ENCODE data around the gene SIGLEC11. TPM values are rescaled to one million over a fixed set of nuclear protein-coding genes. Genes with fewer than 3 reads are reported as not detected.

Gene SIGLEC11
- polyA plus RNA-seq, 1 donor from 2014 or later = not detected

GRCh38 chr19:50003810-50004419 lies 42.9 kb upstream of the SIGLEC11 start:
- Histone ChIP-seq H3F3A (ENCODE audit: insufficient read depth, low read length, poor library complexity, severe bottlenecking) (no peaks in the 10 kb centered on the region), H3K79me2 (replicated peaks; ENCODE audit: insufficient read depth, low read length) (no peaks in the 10 kb centered on the region), H2AFZ (ENCODE audit: low read depth, low read length) (no peak overlapping the region), H3K4me2 (ENCODE audit: low read length) (no peak overlapping the region), H3K9me2 (ENCODE audit: insufficient read depth, low read length) (no peaks in the 10 kb centered on the region), H4K20me1 (ENCODE audit: insufficient read depth) (no peaks in the 10 kb centered on the region), H3K9ac (ENCODE audit: low read length) (no peak overlapping the region), H3K9me3 (ENCODE audit: low read length) (no peaks in the 10 kb centered on the region), H3K27ac (ENCODE audit: low read length) (no peak overlapping the region), H3K36me3 (ENCODE audit: insufficient read depth, low read length) (no peaks in the 10 kb centered on the region), H3K4me3 (ENCODE audit: low read length) (no peak overlapping the region), H3K27me3 (ENCODE audit: insufficient read depth, low read depth, low read length) (no peaks in the 10 kb centered on the region)
- TF ChIP-seq, protein P1, sequence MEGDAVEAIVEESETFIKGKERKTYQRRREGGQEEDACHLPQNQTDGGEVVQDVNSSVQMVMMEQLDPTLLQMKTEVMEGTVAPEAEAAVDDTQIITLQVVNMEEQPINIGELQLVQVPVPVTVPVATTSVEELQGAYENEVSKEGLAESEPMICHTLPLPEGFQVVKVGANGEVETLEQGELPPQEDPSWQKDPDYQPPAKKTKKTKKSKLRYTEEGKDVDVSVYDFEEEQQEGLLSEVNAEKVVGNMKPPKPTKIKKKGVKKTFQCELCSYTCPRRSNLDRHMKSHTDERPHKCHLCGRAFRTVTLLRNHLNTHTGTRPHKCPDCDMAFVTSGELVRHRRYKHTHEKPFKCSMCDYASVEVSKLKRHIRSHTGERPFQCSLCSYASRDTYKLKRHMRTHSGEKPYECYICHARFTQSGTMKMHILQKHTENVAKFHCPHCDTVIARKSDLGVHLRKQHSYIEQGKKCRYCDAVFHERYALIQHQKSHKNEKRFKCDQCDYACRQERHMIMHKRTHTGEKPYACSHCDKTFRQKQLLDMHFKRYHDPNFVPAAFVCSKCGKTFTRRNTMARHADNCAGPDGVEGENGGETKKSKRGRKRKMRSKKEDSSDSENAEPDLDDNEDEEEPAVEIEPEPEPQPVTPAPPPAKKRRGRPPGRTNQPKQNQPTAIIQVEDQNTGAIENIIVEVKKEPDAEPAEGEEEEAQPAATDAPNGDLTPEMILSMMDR (IDR thresholded peaks at IDR 0.05; ENCODE audit: poor library complexity, severe bottlenecking) = no peak
- no peak for TF ChIP-seq REST (IDR thresholded peaks at IDR 0.05; ENCODE audit: borderline replicate concordance)
- TF ChIP-seq EP300 (conservative IDR thresholded peaks at IDR 0.05; ENCODE audit: poor library complexity, severe bottlenecking) = no peak
- TF ChIP-seq MXI1 (conservative IDR thresholded peaks at IDR 0.05; ENCODE audit: poor library complexity, severe bottlenecking) = no peak
- no peak for TF ChIP-seq SMC3 (conservative IDR thresholded peaks at IDR 0.05; ENCODE audit: poor library complexity)

GRCh38 chr19:50003254-50003788 lies 42.3 kb upstream of the SIGLEC11 start:
- Histone ChIP-seq H3K27me3 (ENCODE audit: insufficient read depth, low read depth, low read length) (no peaks in the 10 kb centered on the region), H3K27ac (ENCODE audit: low read length) (no peak overlapping the region), H3F3A (ENCODE audit: insufficient read depth, low read length, poor library complexity, severe bottlenecking) (no peaks in the 10 kb centered on the region), H3K9ac (ENCODE audit: low read length) (no peak overlapping the region), H2AFZ (ENCODE audit: low read depth, low read length) (no peak overlapping the region), H4K20me1 (ENCODE audit: insufficient read depth) (no peaks in the 10 kb centered on the region), H3K36me3 (ENCODE audit: insufficient read depth, low read length) (no peaks in the 10 kb centered on the region), H3K4me3 (ENCODE audit: low read length) (no peak overlapping the region), H3K79me2 (replicated peaks; ENCODE audit: insufficient read depth, low read length) (no peaks in the 10 kb centered on the region), H3K9me2 (ENCODE audit: insufficient read depth, low read length) (no peaks in the 10 kb centered on the region), H3K9me3 (ENCODE audit: low read length) (no peaks in the 10 kb centered on the region), H3K4me2 (ENCODE audit: low read length) (no peak overlapping the region)
- no peak for TF ChIP-seq MXI1 (conservative IDR thresholded peaks at IDR 0.05; ENCODE audit: poor library complexity, severe bottlenecking)
- no peak for TF ChIP-seq REST (IDR thresholded peaks at IDR 0.05; ENCODE audit: borderline replicate concordance)
- TF ChIP-seq, protein P1 (IDR thresholded peaks at IDR 0.05; ENCODE audit: poor library complexity, severe bottlenecking) = no peak
- TF ChIP-seq EP300 (conservative IDR thresholded peaks at IDR 0.05; ENCODE audit: poor library complexity, severe bottlenecking) = no peak
- no peak for TF ChIP-seq SMC3 (conservative IDR thresholded peaks at IDR 0.05; ENCODE audit: poor library complexity)
- TF ChIP-seq EZH2 (IDR thresholded peaks at IDR 0.05; ENCODE audit: borderline replicate concordance, insufficient read depth, low read length, poor library complexity, severe bottlenecking) = no peak
- TF ChIP-seq TAF1 (IDR thresholded peaks at IDR 0.05; ENCODE audit: low read depth) = no peak
- TF ChIP-seq POLR2AphosphoS5 (IDR thresholded peaks at IDR 0.05) = no peak
- no peak for TF ChIP-seq RAD21 (conservative IDR thresholded peaks at IDR 0.05)

Measured in neural cell (in vitro differentiated cells).